Effector memory CD8-positive, alpha-beta T cell (primary cell): Measurements from ENCODE around the gene COMTD1.
A peak's percentile ranks its signal among the peaks of the same experiment; 100 is the strongest.

ENCODE experiments used
- ATAC-seq: fragments of 150-1000 bp; cut with Tn5 transposase; replicated peaks from 2 replicates; pipeline ENCODE4 v1.10.0; 2021; ENCODE audit warnings: mild to moderate bottlenecking, moderate library complexity
- DNase-seq, 3 experiments: peaks; one replicate each; pipeline ENCODE4 v3.0.0; 2021
- H3K27ac Mint-ChIP-seq, 2 donors: one replicate each; pipeline ENCODE4 v1.8.0; 2022; ENCODE audit warnings: mild to moderate bottlenecking in 2 of 2, mixed read lengths in 2 of 2, moderate library complexity in 2 of 2
- H3K27me3 Mint-ChIP-seq, 2 donors: one replicate each; pipeline ENCODE4 v1.8.0; 2022; ENCODE audit warnings: mixed read lengths in 2 of 2
- H3K36me3 Mint-ChIP-seq: one replicate; pipeline ENCODE4 v1.8.0; 2022; ENCODE audit warnings: mild to moderate bottlenecking, moderate library complexity, mixed read lengths; ENCODE audit not compliant: insufficient read depth
- H3K4me1 Mint-ChIP-seq, 2 donors: one replicate each; pipeline ENCODE4 v1.8.0; 2022; ENCODE audit warnings: low read depth in 2 of 2, mixed read lengths in 2 of 2
- H3K4me3 Mint-ChIP-seq, 2 donors: one replicate each; pipeline ENCODE4 v1.8.0; 2022; ENCODE audit warnings: mild to moderate bottlenecking in 2 of 2, mixed read lengths in 2 of 2, moderate library complexity in 2 of 2
- H3K9me3 Mint-ChIP-seq, 2 donors: one replicate each; pipeline ENCODE4 v1.8.0; 2022; ENCODE audit warnings: mixed read lengths in 2 of 2
- total RNA-seq, 9 experiments: gene quantifications; one replicate each; lab custom pipeline; 2026; lab: John Stamatoyannopoulos, UW

Gene COMTD1
- total RNA-seq = 5.4 to 17.7 (median 14.1) reads per million in 9 experiments

GRCh38 chr10:75235375-75236177 lies at the start of gene COMTD1:
Gene COMTD1 (minus strand): TSS chr10:75235957. CDS start chr10:75235928, 29 bp downstream.
- peaks cover 43% of the 10 kb centered on the region for H3K36me3 Mint-ChIP-seq
- H3K9me3 Mint-ChIP-seq = no peaks in the 10 kb centered on the region
- H3K4me3 Mint-ChIP-seq = peak within 1 kb of the TSS; percentile 72 to 76
- ATAC-seq (peak; percentile 73), DNase-seq (peak; percentile 90 to 97 (median 96))
- H3K4me1 Mint-ChIP-seq = peaks cover 7 to 13% of the 10 kb centered on the region in 2 donors
- no peaks in the 10 kb centered on the region for H3K27me3 Mint-ChIP-seq
- H3K27ac Mint-ChIP-seq = peak within 1 kb of the TSS; percentile 87 to 91

DNA sequence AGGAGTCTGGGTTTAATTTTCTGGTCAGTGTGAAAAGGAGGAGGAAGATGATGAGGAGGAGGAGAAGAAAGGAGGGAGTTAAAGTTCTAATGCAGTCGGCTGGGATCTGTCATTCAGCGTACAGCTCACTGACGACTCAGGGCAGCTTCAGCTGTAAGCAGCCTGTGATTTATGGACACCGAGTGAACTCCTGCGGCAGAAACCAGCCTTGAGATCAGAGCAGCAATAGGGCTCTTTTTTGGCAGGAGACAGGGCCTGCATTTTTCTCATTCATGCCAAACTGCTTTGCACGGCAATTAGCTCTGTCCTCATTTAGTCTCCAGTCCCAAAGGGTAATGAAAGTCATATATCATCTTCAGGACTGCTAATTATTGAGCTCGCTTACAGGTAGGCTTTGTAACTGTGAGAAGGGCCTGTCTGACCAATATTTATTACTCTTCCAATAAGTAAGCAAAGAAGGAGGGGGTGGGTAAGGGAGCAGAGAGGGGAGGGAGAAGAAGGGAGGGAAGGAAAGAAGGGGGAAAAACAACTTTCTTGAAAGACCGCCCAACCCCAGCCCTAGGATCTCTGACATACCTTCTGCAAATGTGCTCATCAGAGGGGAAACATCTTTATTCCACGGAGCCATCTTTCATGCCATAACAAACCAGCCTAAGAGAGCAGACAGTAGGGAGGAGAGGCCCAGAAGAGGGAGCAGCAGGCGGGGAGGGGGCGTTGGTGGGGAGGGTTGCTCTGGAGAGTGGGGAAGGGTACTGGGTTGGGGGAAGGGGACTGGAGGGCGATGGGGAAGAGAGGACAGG lies 48.1 kb upstream of the COMTD1 start:
- no peaks in the 10 kb centered on the region for H3K36me3 Mint-ChIP-seq
- no peak overlapping the region for H3K4me3 Mint-ChIP-seq
- H3K9me3 Mint-ChIP-seq = no peaks in the 10 kb centered on the region
- ATAC-seq (no peak), DNase-seq (no peak)
- H3K27ac Mint-ChIP-seq = no peak overlapping the region
- H3K4me1 Mint-ChIP-seq = peaks cover 0 to 2% of the 10 kb centered on the region in 2 donors
- peaks cover 70 to 95% of the 10 kb centered on the region in 2 donors for H3K27me3 Mint-ChIP-seq

DNA sequence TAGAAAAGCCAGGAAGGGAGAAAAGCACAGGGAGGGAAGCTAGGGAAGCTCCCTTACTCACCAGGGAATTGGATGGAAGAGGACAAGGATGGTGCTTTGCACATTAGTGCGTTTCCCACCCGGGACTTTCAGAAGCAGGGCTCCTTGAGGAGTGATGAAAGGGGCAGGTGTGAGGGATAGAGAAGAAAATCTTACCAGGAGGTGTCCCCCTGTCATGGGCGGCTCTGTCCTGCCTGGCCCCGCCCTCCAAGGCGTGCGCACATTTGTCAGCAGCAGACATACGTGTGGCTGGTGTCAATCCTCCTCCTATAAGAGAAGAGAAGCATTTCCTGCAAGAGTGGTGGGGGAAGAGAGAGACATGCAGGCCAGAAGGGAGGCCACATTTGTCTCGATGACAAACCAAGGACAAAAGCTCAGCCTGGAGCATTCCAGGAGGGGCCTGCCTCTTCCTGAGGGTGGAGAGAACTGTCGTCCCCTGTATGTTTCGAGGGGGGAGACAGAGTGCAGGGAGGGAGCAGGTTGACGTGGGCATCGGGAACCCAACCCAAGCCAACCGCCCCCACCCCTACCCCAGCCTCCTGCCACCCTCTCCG lies 47.4 kb upstream of the COMTD1 start:
- Mint-ChIP-seq H3K27me3 (peaks cover 70 to 94% of the 10 kb centered on the region in 2 donors), H3K36me3 (no peaks in the 10 kb centered on the region), H3K4me3 (no peak overlapping the region), H3K9me3 (no peaks in the 10 kb centered on the region), H3K4me1 (peaks cover 0 to 2% of the 10 kb centered on the region in 2 donors), H3K27ac (no peak overlapping the region)
- ATAC-seq = no peak
- DNase-seq = no peak

- no peak overlapping the region for H3K27ac Mint-ChIP-seq
- peaks cover 0 to 2% of the 10 kb centered on the region in 2 donors for H3K4me1 Mint-ChIP-seq
- DNase-seq = no peak
- peaks cover 60 to 82% of the 10 kb centered on the region in 2 donors for H3K27me3 Mint-ChIP-seq
- no peak overlapping the region for H3K4me3 Mint-ChIP-seq
- no peak for ATAC-seq
- H3K36me3 Mint-ChIP-seq = no peaks in the 10 kb centered on the region
- no peaks in the 10 kb centered on the region for H3K9me3 Mint-ChIP-seq
Observed at GRCh38 chr10:75281974-75282373, 46.2 kb upstream of the COMTD1 start.

- peaks cover 0 to 2% of the 10 kb centered on the region in 2 donors for H3K4me1 Mint-ChIP-seq
- H3K9me3 Mint-ChIP-seq = no peaks in the 10 kb centered on the region
- ATAC-seq = no peak
- H3K27ac Mint-ChIP-seq = peak overlapping the region in 1 of 2 donors; percentile 29
- H3K27me3 Mint-ChIP-seq = peaks cover 48 to 76% of the 10 kb centered on the region in 2 donors
- DNase-seq = no peak
- no peak overlapping the region for H3K4me3 Mint-ChIP-seq
- no peaks in the 10 kb centered on the region for H3K36me3 Mint-ChIP-seq
Observed at GRCh38 chr10:75280236-75280635, 44.5 kb upstream of the COMTD1 start.

- no peak overlapping the region for H3K4me3 Mint-ChIP-seq
- no peak for ATAC-seq
Observed at GRCh38 chr10:75276069-75276872, 40.5 kb upstream of the COMTD1 start.

DNA sequence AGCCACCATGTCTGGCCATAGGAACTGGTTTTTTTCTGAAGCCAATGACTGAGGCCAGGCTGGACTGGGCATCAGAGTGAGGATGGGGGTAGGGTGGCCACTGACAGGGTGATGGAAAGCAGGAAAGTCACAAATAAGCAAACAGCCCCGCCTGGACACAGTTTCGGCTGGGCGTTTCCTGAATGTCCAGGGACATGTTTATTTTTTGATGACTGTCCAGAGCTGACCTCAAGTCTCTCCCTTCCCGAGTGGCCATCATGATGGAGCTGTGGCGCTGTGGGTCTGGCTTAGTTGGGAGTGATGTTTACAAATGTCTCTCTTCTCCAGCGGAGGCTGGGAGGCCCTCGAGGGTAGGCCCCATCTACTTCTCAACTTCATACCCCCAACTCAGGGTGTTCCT lies 37.1 kb upstream of the COMTD1 start:
- Mint-ChIP-seq H3K4me1 (no peaks in the 10 kb centered on the region), H3K36me3 (no peaks in the 10 kb centered on the region), H3K9me3 (no peaks in the 10 kb centered on the region), H3K4me3 (no peak overlapping the region), H3K27ac (no peak overlapping the region), H3K27me3 (peaks cover 6 to 15% of the 10 kb centered on the region in 2 donors)
- DNase-seq (no peak), ATAC-seq (no peak)

More at GRCh38 chr10:75276069-75276872, 40.5 kb upstream of the COMTD1 start:
- H3K27ac Mint-ChIP-seq = no peak overlapping the region
- no peak for DNase-seq
- no peaks in the 10 kb centered on the region for H3K4me1 Mint-ChIP-seq
- no peaks in the 10 kb centered on the region for H3K9me3 Mint-ChIP-seq
- H3K27me3 Mint-ChIP-seq = peaks cover 30 to 44% of the 10 kb centered on the region in 2 donors
- no peaks in the 10 kb centered on the region for H3K36me3 Mint-ChIP-seq

GRCh38 chr10:75272094-75272493 lies 36.3 kb upstream of the COMTD1 start:
- H3K4me3 Mint-ChIP-seq = no peak overlapping the region
- no peaks in the 10 kb centered on the region for H3K9me3 Mint-ChIP-seq
- no peaks in the 10 kb centered on the region for H3K36me3 Mint-ChIP-seq
- no peaks in the 10 kb centered on the region for H3K4me1 Mint-ChIP-seq
- no peak for ATAC-seq
- no peak for DNase-seq
- H3K27me3 Mint-ChIP-seq = peaks cover 6 to 15% of the 10 kb centered on the region in 2 donors
- H3K27ac Mint-ChIP-seq = no peak overlapping the region

GRCh38 chr10:75269605-75270004 lies 33.8 kb upstream of the COMTD1 start:
- DNase-seq (no peak), ATAC-seq (no peak)
- H3K4me3 Mint-ChIP-seq = no peak overlapping the region
- no peaks in the 10 kb centered on the region for H3K4me1 Mint-ChIP-seq
- no peaks in the 10 kb centered on the region for H3K36me3 Mint-ChIP-seq
- peaks cover 6 to 8% of the 10 kb centered on the region in 2 donors for H3K27me3 Mint-ChIP-seq
- H3K9me3 Mint-ChIP-seq = no peaks in the 10 kb centered on the region
- no peak overlapping the region for H3K27ac Mint-ChIP-seq

DNA sequence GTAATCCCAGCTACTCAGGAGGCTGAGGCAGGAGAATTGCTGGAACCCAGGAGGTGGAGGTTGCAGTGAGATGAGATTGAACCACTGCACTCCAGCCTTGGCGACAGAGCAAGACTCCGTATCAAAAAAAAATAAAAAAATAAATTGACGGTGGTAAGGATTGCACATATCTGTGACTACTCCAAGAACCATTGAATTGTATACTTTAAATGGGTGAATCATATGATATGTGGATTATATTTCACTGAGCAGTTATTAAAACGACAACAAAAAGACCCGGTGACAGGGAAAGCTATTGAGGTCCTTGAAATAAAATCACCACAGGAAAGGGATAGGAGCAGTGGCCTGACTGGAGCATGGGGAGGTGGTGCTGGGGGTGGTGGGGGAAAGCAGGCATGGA lies 31.2 kb upstream of the COMTD1 start:
- no peaks in the 10 kb centered on the region for H3K4me1 Mint-ChIP-seq
- H3K4me3 Mint-ChIP-seq = no peak overlapping the region
- peaks cover 0 to 8% of the 10 kb centered on the region in 2 donors for H3K27me3 Mint-ChIP-seq
- ATAC-seq (no peak), DNase-seq (no peak)
- H3K36me3 Mint-ChIP-seq = no peaks in the 10 kb centered on the region
- H3K27ac Mint-ChIP-seq = no peak overlapping the region
- H3K9me3 Mint-ChIP-seq = no peaks in the 10 kb centered on the region

DNA sequence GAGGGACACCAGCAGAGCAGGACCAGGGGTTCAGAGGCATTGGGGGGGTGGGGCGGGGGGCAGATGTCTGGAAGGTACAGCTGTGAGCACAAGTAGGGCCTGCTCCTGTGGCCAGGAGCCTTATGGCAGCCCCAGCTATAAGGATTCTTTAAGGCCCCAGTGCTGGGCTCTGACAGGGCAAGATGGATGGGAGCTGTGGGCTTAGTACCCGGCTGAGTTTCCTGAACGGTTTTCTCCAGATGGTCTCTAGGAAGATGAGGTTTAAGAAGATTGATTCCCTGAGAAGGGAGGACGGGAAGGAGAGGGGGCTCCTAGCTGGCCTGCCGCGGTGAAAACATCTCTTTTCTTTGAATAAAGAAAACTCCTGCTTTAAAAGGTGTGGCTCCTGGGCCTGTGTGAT lies 30.1 kb upstream of the COMTD1 start:
- H3K4me3 Mint-ChIP-seq = no peak overlapping the region
- ATAC-seq (no peak), DNase-seq (no peak)
- H3K36me3 Mint-ChIP-seq = no peaks in the 10 kb centered on the region
- H3K27ac Mint-ChIP-seq = peak overlapping the region in 1 of 2 donors; percentile 55
- H3K4me1 Mint-ChIP-seq = no peaks in the 10 kb centered on the region
- peaks cover 0 to 8% of the 10 kb centered on the region in 2 donors for H3K27me3 Mint-ChIP-seq
- H3K9me3 Mint-ChIP-seq = no peaks in the 10 kb centered on the region

DNA sequence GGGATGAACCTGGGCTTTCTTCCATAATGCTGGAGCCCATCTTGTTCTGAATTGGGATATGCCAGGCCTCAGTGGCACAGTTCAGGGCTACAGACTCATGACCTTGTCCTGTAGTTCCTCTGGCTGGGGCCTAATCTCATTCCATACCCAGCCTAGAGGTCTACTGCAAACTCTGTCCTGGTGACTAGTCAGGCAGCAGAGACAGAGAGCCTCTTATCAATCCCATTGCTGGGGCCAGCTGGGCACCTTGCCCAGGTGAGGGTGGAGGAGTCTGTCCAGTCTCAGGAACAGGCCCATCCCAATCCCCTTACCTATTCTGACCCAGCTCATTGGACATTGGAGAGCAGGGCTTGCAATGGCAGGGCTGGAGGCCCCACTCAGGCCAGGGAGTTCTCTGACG lies 28.0 kb upstream of the COMTD1 start:
- Mint-ChIP-seq H3K36me3 (no peaks in the 10 kb centered on the region), H3K4me1 (no peaks in the 10 kb centered on the region), H3K27ac (no peak overlapping the region), H3K4me3 (no peak overlapping the region), H3K27me3 (peaks cover 0 to 8% of the 10 kb centered on the region in 2 donors), H3K9me3 (no peaks in the 10 kb centered on the region)
- no peak for DNase-seq
- ATAC-seq = no peak
